HG02642 (cell line): ENCODE results near the gene HBQ1.
"Not testable (repeated sequence)": the region's sequence is repeated elsewhere in the genome, so short reads cannot be mapped to it uniquely, and the experiment has no call there.

ENCODE experiments used
- ATAC-seq: cut with Tn5 transposase; IDR thresholded peaks from one replicate; pipeline ENCODE4 v1.9.1; 2021; ENCODE audit warnings: mild to moderate bottlenecking; ENCODE audit not compliant: unreplicated experiment, poor library complexity

The HBQ1 gene

GRCh38 chr16:160242-160641 lies 20.0 kb upstream of the HBQ1 start:
- not testable (repeated sequence) for ATAC-seq

DNA sequence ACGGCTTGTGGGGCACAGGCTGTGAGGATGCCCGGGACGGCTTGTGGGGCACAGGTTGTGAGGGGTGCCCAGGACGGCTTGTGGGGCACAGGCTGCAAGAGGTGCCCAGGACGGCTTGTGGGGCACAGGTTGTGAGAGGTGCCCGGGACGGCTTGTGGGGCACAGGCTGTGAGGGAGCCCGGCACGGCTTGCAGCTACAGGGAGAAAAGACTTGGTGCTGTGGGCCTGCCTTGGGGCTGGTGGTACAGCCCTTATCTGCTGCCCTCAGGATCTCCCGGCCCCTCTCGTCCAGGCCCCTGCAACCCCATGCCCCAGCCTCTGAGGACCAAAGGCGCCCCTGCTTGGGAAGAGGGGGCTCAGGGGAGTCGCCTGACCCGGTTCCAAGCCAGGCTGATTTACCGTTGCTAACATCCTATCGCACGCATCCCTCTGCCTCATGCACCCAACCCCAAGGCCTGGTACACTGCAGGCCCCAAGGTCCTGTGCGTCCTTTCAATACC lies 19.5 kb upstream of the HBQ1 start:
- no peak for ATAC-seq

GRCh38 chr16:162271-162991 lies 17.8 kb upstream of the HBQ1 start:
- ATAC-seq, result no peak

DNA sequence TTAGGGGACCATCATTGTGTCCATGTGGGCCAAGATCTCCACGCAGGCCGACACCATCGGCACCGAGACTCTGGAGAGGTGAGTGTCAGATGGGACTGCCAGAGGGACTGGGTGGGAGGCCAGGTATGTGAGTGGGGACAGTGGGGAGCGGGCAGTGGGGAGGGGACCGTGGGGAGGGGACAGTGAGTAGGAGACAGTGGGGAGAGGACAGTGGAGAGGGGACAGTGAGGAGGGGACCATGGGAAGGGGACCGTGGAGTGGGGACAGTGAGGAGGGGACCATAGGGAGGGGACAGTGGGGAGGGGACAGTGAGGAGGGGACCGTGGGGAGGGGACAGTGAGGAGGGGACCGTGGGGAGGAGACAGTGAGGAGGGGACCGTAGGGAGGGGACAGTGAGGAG lies 17.1 kb upstream of the HBQ1 start:
- ATAC-seq, result not testable (repeated sequence)

GRCh38 chr16:163696-164095 lies 16.6 kb upstream of the HBQ1 start:
- not testable (repeated sequence) for ATAC-seq

- ATAC-seq, result not testable (repeated sequence)
These were observed 16.0 kb upstream of the HBQ1 start for GRCh38 chr16:164134-164823.

DNA sequence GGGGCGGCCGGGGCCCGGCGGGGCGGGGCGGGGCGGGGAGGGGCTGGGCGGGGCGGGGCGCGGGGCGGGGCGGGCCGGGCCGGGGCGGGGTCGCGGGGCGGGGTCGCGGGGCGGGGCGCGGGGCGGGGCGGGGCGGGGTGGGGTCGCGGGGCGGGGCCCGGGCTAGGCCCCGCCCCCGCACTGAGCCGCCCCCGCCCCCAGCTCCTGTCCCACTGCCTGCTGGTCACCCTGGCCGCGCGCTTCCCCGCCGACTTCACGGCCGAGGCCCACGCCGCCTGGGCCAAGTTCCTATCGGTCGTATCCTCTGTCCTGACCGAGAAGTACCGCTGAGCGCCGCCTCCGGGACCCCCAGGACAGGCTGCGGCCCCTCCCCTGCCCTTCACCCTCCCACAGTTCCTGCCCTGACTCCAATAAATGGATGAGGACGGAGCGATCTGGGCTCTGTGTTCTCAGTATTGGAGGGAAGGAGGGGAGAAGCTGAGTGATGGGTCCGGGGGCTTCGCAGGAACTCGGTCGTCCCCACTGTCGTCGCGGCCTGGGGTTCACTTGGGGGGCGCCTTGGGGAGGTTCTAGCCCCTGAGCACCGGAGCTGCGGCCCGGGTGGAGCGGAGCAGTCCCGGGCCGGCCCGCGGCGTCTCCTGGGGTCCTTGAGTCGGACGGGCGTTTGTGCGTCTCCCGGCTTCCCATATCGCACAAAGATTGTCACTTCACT lies 15.3 kb upstream of the HBQ1 start:
- no peak for ATAC-seq

DNA sequence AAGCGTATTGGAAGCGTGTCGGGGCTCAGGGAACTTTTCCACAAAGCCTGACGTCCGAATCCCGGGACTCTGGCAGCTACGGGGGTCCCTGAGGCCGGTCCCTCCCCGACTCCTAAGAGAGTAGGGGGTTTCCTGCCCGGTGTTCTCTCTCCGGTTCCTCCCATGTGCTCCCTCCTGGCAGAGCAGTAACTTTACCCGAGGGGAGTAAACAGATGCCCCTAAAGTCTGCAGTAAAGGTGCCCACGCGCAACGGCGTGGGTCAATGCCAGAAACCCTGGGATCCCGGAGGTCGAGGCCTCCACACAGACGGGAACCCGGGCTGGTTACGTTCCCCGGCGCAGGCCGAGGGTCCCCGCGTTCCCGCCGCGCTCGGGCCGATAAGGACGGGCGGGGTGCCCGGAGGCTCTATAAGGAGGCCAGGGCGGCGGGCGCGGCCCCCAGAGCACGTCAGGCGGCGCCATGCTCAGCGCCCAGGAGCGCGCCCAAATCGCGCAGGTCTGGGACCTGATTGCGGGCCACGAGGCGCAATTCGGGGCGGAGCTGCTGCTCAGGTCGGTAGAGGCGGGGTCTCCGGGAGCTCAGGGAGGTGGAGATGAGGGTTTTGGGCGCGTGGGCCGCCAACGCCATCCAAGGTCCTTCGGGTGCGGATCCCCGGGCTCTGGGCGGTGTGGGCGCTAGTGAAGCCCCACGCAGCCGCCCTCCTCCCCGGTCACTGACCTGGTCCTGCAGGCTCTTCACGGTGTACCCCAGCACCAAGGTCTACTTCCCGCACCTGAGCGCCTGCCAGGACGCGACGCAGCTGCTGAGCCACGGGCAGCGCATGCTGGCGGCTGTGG lies 14.5 kb upstream of the HBQ1 start, which contains the start of gene HBM:
HBM (plus strand) TSS at position 440 of the 836 bp plus-strand sequence; CDS start at position 460, 20 bp downstream.
- ATAC-seq, result no peak

- no peak for ATAC-seq
These were observed 13.7 kb upstream of the HBQ1 start for GRCh38 chr16:166375-167121.

DNA sequence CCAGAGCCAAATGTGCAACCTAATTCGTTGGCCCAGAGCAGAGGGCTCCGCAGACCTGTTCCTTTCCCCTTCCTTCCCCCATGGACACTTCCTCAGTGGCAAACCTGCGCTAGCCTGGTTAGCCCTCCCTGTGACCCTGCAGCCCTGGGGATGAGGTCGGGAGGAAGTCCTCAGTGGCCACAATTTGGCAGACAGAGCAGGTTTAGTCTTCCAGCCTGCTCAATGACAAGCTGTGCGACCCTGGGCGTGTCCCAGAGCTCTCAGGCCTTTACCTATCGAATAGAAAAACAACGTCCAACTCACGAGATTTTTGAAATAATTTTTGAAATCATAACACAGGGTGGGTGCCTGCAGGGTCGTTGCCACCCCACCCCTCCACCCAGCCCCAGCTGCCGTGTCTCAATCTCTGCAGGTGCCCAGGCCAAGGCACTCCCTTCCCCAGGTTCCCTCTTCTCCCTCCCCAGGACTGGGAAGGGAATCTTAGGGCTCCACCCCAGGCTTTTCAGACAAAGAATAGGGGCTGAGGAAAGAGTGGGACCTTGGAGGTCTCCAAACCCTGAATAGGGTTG lies 13.1 kb upstream of the HBQ1 start:
- ATAC-seq, result no peak

DNA sequence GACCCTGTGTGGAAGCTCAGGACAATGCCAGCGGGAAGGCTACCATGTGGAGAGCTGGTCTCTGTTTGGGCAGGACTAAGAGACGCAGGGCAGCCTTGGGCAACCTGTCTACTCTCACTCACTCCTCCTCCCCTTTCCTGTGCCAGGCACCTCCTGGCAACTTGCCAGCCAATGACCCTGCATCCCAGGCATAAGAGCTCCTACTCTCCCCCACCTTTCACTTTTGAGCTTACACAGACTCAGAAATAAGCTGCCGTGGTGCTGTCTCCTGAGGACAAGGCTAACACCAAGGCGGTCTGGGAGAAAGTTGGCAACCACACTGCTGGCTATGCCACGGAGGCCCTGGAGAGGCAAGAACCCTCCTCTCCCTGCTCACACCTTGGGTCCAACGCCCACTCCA lies 11.8 kb upstream of the HBQ1 start:
- ATAC-seq, result no peak

- no peak for ATAC-seq
These were observed 11.2 kb upstream of the HBQ1 start for GRCh38 chr16:169014-169413.

GRCh38 chr16:170088-170507 lies 10.2 kb upstream of the HBQ1 start:
- not testable (repeated sequence) for ATAC-seq

DNA sequence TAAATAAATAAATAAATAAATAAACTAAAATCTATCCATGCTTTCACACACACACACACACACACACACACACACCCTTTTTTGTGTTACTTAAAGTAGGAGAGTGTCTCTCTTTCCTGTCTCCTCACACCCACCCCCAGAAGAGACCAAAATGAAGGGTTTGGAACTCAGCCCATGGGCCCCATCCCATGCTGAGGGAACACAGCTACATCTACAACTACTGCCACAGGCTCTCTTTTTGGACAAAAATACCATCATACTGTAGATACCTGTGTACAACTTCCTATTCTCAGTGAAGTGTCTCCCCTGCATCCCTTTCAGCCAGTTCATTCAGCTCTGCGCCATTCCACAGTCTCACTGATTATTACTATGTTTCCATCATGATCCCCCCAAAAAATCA lies 9.5 kb upstream of the HBQ1 start:
- no peak for ATAC-seq

DNA sequence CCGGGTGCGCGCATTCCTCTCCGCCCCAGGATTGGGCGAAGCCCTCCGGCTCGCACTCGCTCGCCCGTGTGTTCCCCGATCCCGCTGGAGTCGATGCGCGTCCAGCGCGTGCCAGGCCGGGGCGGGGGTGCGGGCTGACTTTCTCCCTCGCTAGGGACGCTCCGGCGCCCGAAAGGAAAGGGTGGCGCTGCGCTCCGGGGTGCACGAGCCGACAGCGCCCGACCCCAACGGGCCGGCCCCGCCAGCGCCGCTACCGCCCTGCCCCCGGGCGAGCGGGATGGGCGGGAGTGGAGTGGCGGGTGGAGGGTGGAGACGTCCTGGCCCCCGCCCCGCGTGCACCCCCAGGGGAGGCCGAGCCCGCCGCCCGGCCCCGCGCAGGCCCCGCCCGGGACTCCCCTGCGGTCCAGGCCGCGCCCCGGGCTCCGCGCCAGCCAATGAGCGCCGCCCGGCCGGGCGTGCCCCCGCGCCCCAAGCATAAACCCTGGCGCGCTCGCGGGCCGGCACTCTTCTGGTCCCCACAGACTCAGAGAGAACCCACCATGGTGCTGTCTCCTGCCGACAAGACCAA lies 7.8 kb upstream of the HBQ1 start, which contains the start of gene HBA2:
HBA2 (plus strand) TSS at position 503 of the 568 bp plus-strand sequence; CDS start at position 540, 37 bp downstream.
- not testable (repeated sequence) for ATAC-seq

- ATAC-seq, result not testable (repeated sequence)
These were observed 6.9 kb upstream of the HBQ1 start for GRCh38 chr16:173211-173854.

DNA sequence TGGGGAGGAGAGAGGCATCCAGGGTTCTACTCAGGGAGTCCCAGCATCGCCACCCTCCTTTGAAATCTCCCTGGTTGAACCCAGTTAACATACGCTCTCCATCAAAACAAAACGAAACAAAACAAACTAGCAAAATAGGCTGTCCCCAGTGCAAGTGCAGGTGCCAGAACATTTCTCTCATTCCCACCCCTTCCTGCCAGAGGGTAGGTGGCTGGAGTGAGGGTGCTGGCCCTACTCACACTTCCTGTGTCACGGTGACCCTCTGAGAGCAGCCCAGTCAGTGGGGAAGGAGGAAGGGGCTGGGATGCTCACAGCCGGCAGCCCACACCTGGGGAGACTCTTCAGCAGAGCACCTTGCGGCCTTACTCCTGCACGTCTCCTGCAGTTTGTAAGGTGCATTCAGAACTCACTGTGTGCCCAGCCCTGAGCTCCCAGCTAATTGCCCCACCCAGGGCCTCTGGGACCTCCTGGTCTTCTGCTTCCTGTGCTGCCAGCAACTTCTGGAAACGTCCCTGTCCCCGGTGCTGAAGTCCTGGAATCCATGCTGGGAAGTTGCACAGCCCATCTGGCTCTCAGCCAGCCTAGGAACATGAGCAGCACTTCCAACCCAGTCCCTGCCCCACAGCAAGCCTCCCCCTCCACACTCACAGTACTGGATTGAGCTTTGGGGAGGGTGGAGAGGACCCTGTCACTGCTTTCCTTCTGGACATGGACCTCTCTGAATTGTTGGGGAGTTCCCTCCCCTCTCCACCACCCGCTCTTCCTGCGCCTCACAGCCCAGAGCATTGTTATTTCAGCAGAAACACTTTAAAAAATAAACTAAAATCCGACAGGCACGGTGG lies 6.1 kb upstream of the HBQ1 start:
- ATAC-seq, result not testable (repeated sequence)
